Measurements from ENCODE around the gene GUCD1.
A peak's percentile ranks its signal among the peaks of the same experiment; 100 is the strongest.

The GUCD1 gene

DNA sequence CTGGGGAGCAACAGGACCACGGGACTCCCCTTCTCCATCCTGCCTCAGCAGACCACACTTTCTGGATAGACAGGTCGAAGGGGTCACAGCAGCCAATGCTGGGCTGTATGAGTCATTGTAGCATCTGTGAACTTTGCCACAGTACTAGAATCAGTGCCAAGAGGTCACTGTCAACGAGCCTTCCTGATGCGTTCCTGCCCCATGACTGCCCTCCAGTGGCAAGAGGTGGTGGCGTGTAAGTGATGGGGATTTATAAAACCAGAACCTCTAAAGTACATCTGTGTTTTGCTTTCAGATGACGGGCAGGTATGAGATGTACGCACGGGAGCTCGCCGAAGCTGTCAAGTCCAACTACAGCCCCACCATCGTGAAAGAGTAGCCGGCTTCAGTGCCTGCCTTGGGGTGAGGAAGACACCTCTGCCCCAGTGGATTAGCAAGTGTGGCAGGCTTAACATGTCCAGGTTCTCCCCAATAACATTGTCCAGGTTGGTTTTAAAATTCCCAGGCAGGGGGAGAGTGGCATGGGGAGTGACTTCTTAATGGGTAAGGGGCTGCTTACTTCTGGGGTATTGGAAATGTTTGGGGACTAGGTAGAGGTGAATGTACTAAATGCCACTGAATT lies 29.4 kb downstream of the GUCD1 start:
- H3K4me3 ChIP-seq (ENCODE audit: low read depth, low read length), result no peak overlapping the region
- TF ChIP-seq POLR2A (IDR thresholded peaks at IDR 0.05; ENCODE audit: extremely low read depth, insufficient read length) (no peak), CTCF (IDR thresholded peaks at IDR 0.05; ENCODE audit: low read depth, low read length) (peak; percentile 86), MYC (IDR thresholded peaks at IDR 0.05; ENCODE audit: low read depth, low read length) (no peak)
- TF ChIP-seq, protein P1, sequence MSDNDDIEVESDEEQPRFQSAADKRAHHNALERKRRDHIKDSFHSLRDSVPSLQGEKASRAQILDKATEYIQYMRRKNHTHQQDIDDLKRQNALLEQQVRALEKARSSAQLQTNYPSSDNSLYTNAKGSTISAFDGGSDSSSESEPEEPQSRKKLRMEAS (IDR thresholded peaks at IDR 0.05; ENCODE audit: low read depth, low read length), result no peak
- peak; percentile 86 for DNase-seq (ENCODE audit: low read depth)

DNA sequence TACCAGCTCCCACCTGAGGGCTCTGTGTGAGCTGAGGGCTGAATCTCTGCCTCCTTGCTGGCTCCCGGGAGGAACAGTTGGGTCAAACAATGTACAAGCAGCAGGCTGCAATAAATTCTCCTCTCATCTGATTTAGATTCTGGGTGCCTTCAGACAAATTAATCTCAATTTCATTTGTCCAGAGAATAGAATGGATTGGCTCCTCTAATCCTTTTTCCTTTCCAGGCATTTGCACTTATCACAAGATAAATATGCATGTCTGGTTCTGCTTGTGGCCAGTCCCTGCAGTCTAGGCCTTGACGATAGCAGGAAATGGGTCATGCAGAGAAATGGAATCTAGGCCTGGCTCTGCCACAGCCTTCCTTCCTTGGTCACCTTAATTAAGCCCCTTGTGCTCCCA lies 31.1 kb downstream of the GUCD1 start:
- TF ChIP-seq POLR2A (IDR thresholded peaks at IDR 0.05; ENCODE audit: extremely low read depth, insufficient read length) (no peak), CTCF (IDR thresholded peaks at IDR 0.05; ENCODE audit: low read depth, low read length) (no peak)
- no peak for DNase-seq (ENCODE audit: low read depth)
- no peak overlapping the region for H3K4me3 ChIP-seq (ENCODE audit: low read depth, low read length)

- H3K4me3 ChIP-seq (ENCODE audit: low read depth, low read length), result no peak overlapping the region
- DNase-seq (ENCODE audit: low read depth), result peak; percentile 76
- TF ChIP-seq CTCF (IDR thresholded peaks at IDR 0.05; ENCODE audit: low read depth, low read length), result peak; percentile 41
- TF ChIP-seq POLR2A (IDR thresholded peaks at IDR 0.05; ENCODE audit: extremely low read depth, insufficient read length), result no peak
Measured at GRCh38 chr22:24521791-24522245, 33.1 kb downstream of the GUCD1 start.

GRCh38 chr22:24519496-24519895 lies 35.4 kb downstream of the GUCD1 start:
- TF ChIP-seq CTCF (IDR thresholded peaks at IDR 0.05; ENCODE audit: low read depth, low read length) (no peak), MYC (IDR thresholded peaks at IDR 0.05; ENCODE audit: low read depth, low read length) (no peak), POLR2A (IDR thresholded peaks at IDR 0.05; ENCODE audit: extremely low read depth, insufficient read length) (no peak)
- TF ChIP-seq, protein P1 (IDR thresholded peaks at IDR 0.05; ENCODE audit: low read depth, low read length), result no peak
- peak; percentile 42 for DNase-seq (ENCODE audit: low read depth)
- no peak overlapping the region for H3K4me3 ChIP-seq (ENCODE audit: low read depth, low read length)

DNA sequence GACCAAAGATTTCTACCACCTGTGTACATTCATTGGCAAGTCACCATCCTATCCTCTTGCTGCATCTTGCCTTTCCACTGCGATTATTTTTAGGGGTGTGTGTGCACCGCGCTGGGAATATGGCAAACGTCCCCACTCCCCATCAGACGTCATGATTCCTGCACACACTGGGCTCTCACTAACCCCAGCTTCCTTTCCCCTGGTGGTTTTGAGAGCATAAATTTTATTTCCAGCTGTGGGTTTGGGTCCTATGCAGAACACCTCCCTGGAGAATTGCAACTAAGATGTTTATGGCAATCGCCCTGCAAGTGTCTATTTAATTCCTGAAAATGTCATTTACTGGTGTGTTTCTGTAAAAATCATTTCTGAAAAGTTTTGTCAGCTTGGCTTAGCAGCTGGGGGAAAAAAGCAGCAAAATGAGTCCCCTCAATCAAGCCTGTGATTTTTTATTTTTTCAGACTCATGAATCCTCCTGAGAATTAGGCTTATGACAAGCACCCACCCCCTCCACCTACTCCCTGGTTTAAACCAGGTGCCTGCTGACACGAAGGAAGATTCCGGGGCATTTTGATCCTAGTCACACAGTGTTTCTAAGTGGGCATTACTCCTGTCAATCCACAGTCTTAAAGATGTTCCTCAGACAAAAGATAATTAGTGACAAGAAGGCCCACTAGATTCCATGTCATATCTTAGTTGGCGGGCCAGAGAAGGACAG lies 36.0 kb downstream of the GUCD1 start:
- peak; percentile 52 for DNase-seq (ENCODE audit: low read depth)
- TF ChIP-seq CTCF (IDR thresholded peaks at IDR 0.05; ENCODE audit: low read depth, low read length) (no peak), MYC (IDR thresholded peaks at IDR 0.05; ENCODE audit: low read depth, low read length) (no peak), POLR2A (IDR thresholded peaks at IDR 0.05; ENCODE audit: extremely low read depth, insufficient read length) (no peak)
- TF ChIP-seq, protein P1 (IDR thresholded peaks at IDR 0.05; ENCODE audit: low read depth, low read length), result no peak
- no peak overlapping the region for H3K4me3 ChIP-seq (ENCODE audit: low read depth, low read length)

Data from NB4 (cell line).